ENCODE measurements around the gene MCU. TPM values are rescaled to one million over a fixed set of nuclear protein-coding genes. Genes with fewer than 3 reads are reported as not detected.

Gene MCU
- total and polyA plus RNA-seq, 2 of the 8 experiments (the other 6 are each of a cell fraction or from before 2014, with no cell fraction given) = 51.6 to 62.2 TPM

- H3K4ac ChIP-seq (replicated peaks; ENCODE audit: insufficient read length, low read depth, low read length) = no peak overlapping the region
- H3K9me3 ChIP-seq (ENCODE audit: insufficient read depth in 2 of 2, low read depth in 1 of 2, low read length in 1 of 2) = peaks cover under 1 to 3% of the 10 kb centered on the region in 2 experiments; a peak in 2 of 4 replicates
- H3K18ac ChIP-seq (ENCODE audit: extremely low read depth, low read length) = no peak overlapping the region
- H2BK12ac ChIP-seq (ENCODE audit: low read depth, low read length) = no peak overlapping the region
- H3K56ac ChIP-seq (replicated peaks; ENCODE audit: insufficient read length, low read depth, low read length) = no peak overlapping the region
- H3K27me3 ChIP-seq (replicated peaks in 1 of 4; ENCODE audit: control insufficient read depth in 3 of 4, extremely low read depth in 1 of 4, insufficient read depth in 3 of 4, low read length in 3 of 4) = no peaks in the 10 kb centered on the region
- H3K14ac ChIP-seq (ENCODE audit: insufficient read length) = no peak overlapping the region
- no peak overlapping the region for H2BK20ac ChIP-seq (ENCODE audit: low read length)
- H4K91ac ChIP-seq (replicated peaks; ENCODE audit: insufficient read length, low read length) = no peak overlapping the region
- H3K4me1 ChIP-seq (replicated peaks in 1 of 4; ENCODE audit: control insufficient read depth in 3 of 4, insufficient read depth in 4 of 4, low read length in 3 of 4) = no peaks in the 10 kb centered on the region
- WGBS, 2 experiments (ENCODE audit: extremely low coverage in 1 of 2, insufficient coverage in 1 of 2, insufficient read length in 1 of 2, insufficient replicate concordance in 2 of 2, low coverage in 1 of 2, low lambda C conversion rate in 2 of 2, missing lambda C conversion rate in 1 of 2) = 83% methylated on average over 3 of the region's 3 CpGs; no CpG with 5 or more reads in 1 of the 2 experiments
- no peaks in the 10 kb centered on the region for H3K79me1 ChIP-seq (ENCODE audit: low read depth, low read length)
- POLR2A ChIA-PET (ENCODE audit: partially characterized antibody) = interaction anchor here (0.9 to 1.1 kb wide), 2 partner anchors 11 to 34 kb away, joined by 3 read pairs; no protein-coding TSS in a partner anchor
- DNase-seq (ENCODE audit: low read depth in 1 of 2, low spot score in 2 of 2) = no peak
- no peaks in the 10 kb centered on the region for H3K36me3 ChIP-seq (ENCODE audit: control insufficient read depth in 2 of 4, insufficient read depth in 4 of 4, low read length in 3 of 4)
- no peak for FAIRE-seq
- no peak overlapping the region for H4K5ac ChIP-seq (ENCODE audit: insufficient read length, low read depth, low read length)
- H3K23ac ChIP-seq (ENCODE audit: insufficient read length) = no peak overlapping the region
- H2BK120ac ChIP-seq (replicated peaks; ENCODE audit: low read depth, low read length) = no peak overlapping the region
- no peak overlapping the region for H3K4me2 ChIP-seq (ENCODE audit: insufficient read depth in 1 of 2, low read depth in 2 of 2, low read length in 2 of 2)
- no peak overlapping the region for H2AK5ac ChIP-seq (ENCODE audit: low read depth, low read length)
- H3K23me2 ChIP-seq (ENCODE audit: low read depth, low read length) = no peaks in the 10 kb centered on the region
- no peaks in the 10 kb centered on the region for H3K79me2 ChIP-seq (ENCODE audit: control insufficient read depth in 1 of 2, insufficient read depth in 2 of 2, low read length in 2 of 2)
- CTCF ChIA-PET (ENCODE audit: partially characterized antibody) = interaction anchor here (0.7 to 1.7 kb wide), 4 partner anchors 13 to 945 kb away, joined by 3 to 7 read pairs (median 4); no protein-coding TSS in a partner anchor
- H3K4me3 ChIP-seq (ENCODE audit: extremely low read depth in 1 of 4, insufficient read depth in 2 of 4, low read depth in 3 of 4, low read length in 4 of 4) = no peak overlapping the region
- no peak overlapping the region for H2AFZ ChIP-seq (ENCODE audit: low read length)
- no peak overlapping the region for H2BK5ac ChIP-seq (ENCODE audit: low read depth, low read length)
- no peak overlapping the region for H4K8ac ChIP-seq (ENCODE audit: extremely low read depth, insufficient read depth, low read length)
- no peak overlapping the region for H3K9ac ChIP-seq (replicated peaks in 1 of 4; ENCODE audit: extremely low read depth in 1 of 4, low read depth in 3 of 4, low read length in 3 of 4)
- H3K27ac ChIP-seq (ENCODE audit: low read depth, low read length) = no peak overlapping the region
- H2BK15ac ChIP-seq (ENCODE audit: low read length) = no peak overlapping the region
- no peaks in the 10 kb centered on the region for H4K20me1 ChIP-seq (replicated peaks in 1 of 2; ENCODE audit: control insufficient read depth in 1 of 2, insufficient read depth in 2 of 2, low read length in 2 of 2)
- TF ChIP-seq SUZ12 (IDR thresholded peaks at IDR 0.05; ENCODE audit: low read length) = no peak
- TF ChIP-seq E2F6 (IDR thresholded peaks at IDR 0.05) = no peak
- no peak for TF ChIP-seq TEAD4 (IDR thresholded peaks at IDR 0.05; ENCODE audit: low read depth, low read length)
- TF ChIP-seq TCF12 (IDR thresholded peaks at IDR 0.05; ENCODE audit: low read depth, low read length) = no peak
These were observed 234.1 kb downstream of the MCU start for GRCh38 chr10:72925951-72926465.
